GM13977 (cell line): Measurements from ENCODE around the gene CIRBP.

Experiments used
- DNase-seq: peaks from one replicate; pipeline ENCODE4 v3.0.0; 2012; ENCODE audit warnings: low spot score
- CTCF ChIP-seq: IDR thresholded peaks from 2 replicates; pipeline ENCODE4 v1.5.1; 2012; ENCODE audit warnings: mild to moderate bottlenecking, control low read depth; ENCODE audit not compliant: insufficient read depth; ENCODE audit errors: extremely low read depth, missing control alignments
- in situ Hi-C: fragments of 300-500 bp; cut with MboI; formaldehyde crosslinking; loops from one replicate; pipeline ENCODE4 v1.12.0; 2022; ENCODE audit warnings: low sequenced_read_pairs, low pct_unique_long_range_greater_than_20kb, mixed read lengths, inconsistent platforms; ENCODE audit not compliant: unreplicated experiment

CIRBP gene

GRCh38 chr19:1235625-1236538 lies 33.2 kb upstream of the CIRBP start:
- no peak for TF ChIP-seq CTCF
- no peak for DNase-seq
- in situ Hi-C loops, result no loop called here

GRCh38 chr19:1236576-1236975 lies 32.6 kb upstream of the CIRBP start:
- in situ Hi-C loops, result no loop called here
- DNase-seq, result no peak
- TF ChIP-seq CTCF, result no peak

- TF ChIP-seq CTCF, result no peak
- no peak for DNase-seq
- in situ Hi-C loops, result no loop called here
These were observed 32.0 kb upstream of the CIRBP start for GRCh38 chr19:1237027-1237659.

GRCh38 chr19:1237754-1238368 lies 31.3 kb upstream of the CIRBP start, which contains the start of gene CBARP:
CBARP (minus strand) TSS chr19:1238005; CDS start chr19:1236100, 1,905 bp downstream.
- in situ Hi-C loops, result no loop called here
- no peak for TF ChIP-seq CTCF

GRCh38 chr19:1238369-1239303 lies 30.5 kb upstream of the CIRBP start:
- DNase-seq, result no peak
- in situ Hi-C loops, result no loop called here
- no peak for TF ChIP-seq CTCF

More at GRCh38 chr19:1237754-1238368, 31.3 kb upstream of the CIRBP start, which contains the start of gene CBARP:
- DNase-seq, result peak; percentile 78
